Stimulated activated CD8-positive, alpha-beta memory T cell treated with anti-CD3 and anti-CD28 coated beads, Interleukin-4, amount 100 ng/mL, for 1 hour (primary cell): ENCODE results near the gene GLT8D2.

ENCODE experiments used
- DNase-seq, 2 donors: peaks; one replicate each; pipeline ENCODE4 v3.0.0-alpha.2; 2020; ENCODE audit warnings: low read depth in 2 of 2, low spot score in 1 of 2

Gene GLT8D2

GRCh38 chr12:103952497-103952896 lies 97.5 kb downstream of the GLT8D2 start:
- DNase-seq: no peak

- no peak for DNase-seq
Measured at GRCh38 chr12:103948746-103949406, 101.1 kb downstream of the GLT8D2 start.

DNA sequence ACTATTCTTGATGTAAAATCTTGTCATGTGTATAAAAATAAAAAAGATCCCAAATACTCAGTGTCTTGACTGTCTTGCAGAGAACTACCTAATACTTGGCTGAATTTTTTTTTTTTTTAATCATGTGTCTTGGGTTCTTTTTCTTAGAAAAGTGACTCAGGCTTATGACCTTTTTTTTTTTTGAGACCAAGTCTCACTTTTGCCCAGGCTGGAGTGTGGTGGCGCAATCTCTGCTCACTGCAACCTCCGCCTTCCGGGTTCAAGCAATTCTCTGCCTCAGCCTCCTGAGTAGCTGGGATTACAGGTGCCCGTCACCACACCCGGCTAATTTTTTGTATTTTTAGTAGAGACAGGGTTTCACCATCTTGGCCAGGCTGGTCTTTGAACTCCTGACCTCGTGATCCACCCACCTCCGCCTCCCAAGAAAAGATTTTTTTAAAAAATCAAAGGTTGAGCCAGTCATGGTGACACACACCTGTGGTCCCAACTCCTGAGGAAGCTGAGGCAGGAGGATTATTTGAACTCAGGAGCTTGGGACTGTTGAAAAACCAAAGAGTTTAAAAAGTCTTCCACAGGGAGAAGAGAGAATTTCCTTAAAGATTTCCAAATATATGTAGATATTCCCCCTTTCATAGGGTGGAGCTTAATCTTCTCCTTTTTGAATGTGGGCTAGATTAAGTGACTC lies 102.0 kb downstream of the GLT8D2 start:
- no peak for DNase-seq

DNA sequence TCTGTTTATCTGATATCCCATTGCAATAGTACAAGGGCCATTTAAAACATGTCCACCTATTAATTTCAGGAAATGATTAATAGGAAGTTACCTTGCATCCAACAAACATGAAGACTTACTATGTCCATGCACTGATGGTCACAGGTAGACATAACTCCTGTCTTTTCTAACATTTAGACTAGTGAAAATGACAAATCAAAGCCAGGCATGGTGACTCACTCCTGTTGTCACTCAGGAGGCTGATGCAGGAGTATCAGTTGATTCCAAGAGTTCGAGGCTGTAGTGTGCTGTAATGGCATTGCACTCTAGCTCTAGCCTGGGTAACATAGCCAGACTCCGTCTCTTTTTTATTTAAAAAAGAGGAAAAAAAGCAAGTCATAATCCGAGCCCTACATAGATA lies 105.0 kb downstream of the GLT8D2 start:
- no peak for DNase-seq
